NT2/D1 (cell line): Measurements from ENCODE around the gene SPINK4.

ENCODE experiments used
- YY1 ChIP-seq: IDR thresholded peaks from 2 replicates; pipeline ENCODE4 v1.6.1; 2011; ENCODE audit not compliant: insufficient read length, insufficient read depth
- ZNF274 ChIP-seq: IDR thresholded peaks from 2 replicates; pipeline ENCODE4 v1.6.1; 2011; ENCODE audit warnings: mild to moderate bottlenecking, low read depth, low read length

DNA sequence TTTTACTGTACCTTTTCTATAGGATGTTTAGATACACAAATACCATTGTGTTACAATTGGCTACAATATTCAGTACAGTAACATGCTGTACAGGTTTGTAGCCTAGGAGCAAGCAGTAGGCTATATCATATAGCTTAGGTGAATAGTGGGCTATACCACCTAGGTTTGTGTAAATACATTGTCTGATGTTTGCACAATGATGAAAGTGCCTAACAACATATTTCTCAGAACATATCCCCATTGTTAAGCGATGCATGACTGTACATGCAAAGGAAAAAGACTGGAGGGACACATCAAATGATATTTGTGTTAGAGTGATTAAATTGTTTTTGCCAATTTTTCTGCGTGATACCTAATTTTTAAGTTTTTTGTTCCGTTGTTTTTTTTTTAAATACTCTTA, 30.2 kb downstream of the SPINK4 start:
- no peak for TF ChIP-seq YY1
- no peak for TF ChIP-seq ZNF274
